Parathyroid adenoma (tissue), 2 donors: ENCODE measurements around the gene WFDC8.

Experiments used
- H2AFZ ChIP-seq: fragments of 300-600 bp; sonication (generic); one replicate; pipeline ENCODE4 v1.7.0; 2017; ENCODE audit warnings: antibody characterized with exemption, mild to moderate bottlenecking
- H3K27ac ChIP-seq: fragments of 300-600 bp; sonication (generic); one replicate; pipeline ENCODE4 v1.7.0; 2017
- H3K27me3 ChIP-seq: fragments of 300-600 bp; sonication (generic); one replicate; pipeline ENCODE4 v1.7.0; 2017; ENCODE audit warnings: low read length; ENCODE audit not compliant: control insufficient read depth, insufficient read depth
- H3K36me3 ChIP-seq: fragments of 300-600 bp; sonication (generic); one replicate; pipeline ENCODE4 v1.7.0; 2017; ENCODE audit warnings: low read length; ENCODE audit not compliant: control insufficient read depth, insufficient read depth
- H3K4me1 ChIP-seq: fragments of 300-600 bp; sonication (generic); one replicate; pipeline ENCODE4 v1.7.0; 2017; ENCODE audit warnings: control low read depth
- H3K4me2 ChIP-seq: fragments of 300-600 bp; sonication (generic); one replicate; pipeline ENCODE4 v1.7.0; 2017; ENCODE audit warnings: low read length
- H3K4me3 ChIP-seq: fragments of 300-600 bp; sonication (generic); one replicate; pipeline ENCODE4 v1.7.0; 2017; ENCODE audit warnings: low read depth, low read length
- H3K79me2 ChIP-seq: fragments of 300-600 bp; sonication (generic); one replicate; pipeline ENCODE4 v1.7.0; 2017; ENCODE audit warnings: control low read depth
- H3K9ac ChIP-seq: fragments of 300-600 bp; sonication (generic); one replicate; pipeline ENCODE4 v1.7.0; 2017; ENCODE audit warnings: mild to moderate bottlenecking
- H3K9me3 ChIP-seq: fragments of 300-600 bp; sonication (generic); one replicate; pipeline ENCODE4 v1.7.0; 2017; ENCODE audit warnings: low read length; ENCODE audit not compliant: control insufficient read depth
- CTCF ChIP-seq: fragments of 300-600 bp; sonication (generic); IDR thresholded peaks from one replicate; pipeline ENCODE4 v1.7.0; 2017; ENCODE audit warnings: antibody characterized with exemption, mild to moderate bottlenecking
- donor health status: primary hyperparathyroidism.

Gene WFDC8

GRCh38 chr20:45545754-45546453, 33.2 kb downstream of the WFDC8 start:
- H3K27me3 ChIP-seq: no peaks in the 10 kb centered on the region
- H3K9me3 ChIP-seq: no peaks in the 10 kb centered on the region
- H3K27ac ChIP-seq: no peak overlapping the region
- H3K4me3 ChIP-seq: no peak overlapping the region
- no peaks in the 10 kb centered on the region for H3K79me2 ChIP-seq
- H3K9ac ChIP-seq: no peak overlapping the region
- TF ChIP-seq CTCF: peak; percentile 14
- no peaks in the 10 kb centered on the region for H3K4me1 ChIP-seq
- no peaks in the 10 kb centered on the region for H3K36me3 ChIP-seq
- no peak overlapping the region for H3K4me2 ChIP-seq
- no peak overlapping the region for H2AFZ ChIP-seq

- Histone ChIP-seq H3K4me3 (no peak overlapping the region), H3K9me3 (no peaks in the 10 kb centered on the region), H3K79me2 (no peaks in the 10 kb centered on the region), H3K4me1 (no peaks in the 10 kb centered on the region), H2AFZ (no peak overlapping the region), H3K27me3 (no peaks in the 10 kb centered on the region), H3K9ac (no peak overlapping the region), H3K27ac (no peak overlapping the region), H3K36me3 (no peaks in the 10 kb centered on the region), H3K4me2 (no peak overlapping the region)
- no peak for TF ChIP-seq CTCF
Measured at GRCh38 chr20:45545351-45545750, 33.7 kb downstream of the WFDC8 start.

GRCh38 chr20:45539382-45539781, 39.7 kb downstream of the WFDC8 start, which contains the start of gene WFDC6:
TSS of gene WFDC6 (minus strand) at chr20:45539482. CDS start at chr20:45539407, 75 bp downstream.
- H3K79me2 ChIP-seq: no peaks in the 10 kb centered on the region
- no peak within 1 kb of the TSS for H3K9ac ChIP-seq
- H2AFZ ChIP-seq: no peak within 1 kb of the TSS
- TF ChIP-seq CTCF: no peak
- H3K27me3 ChIP-seq: no peaks in the 10 kb centered on the region
- H3K4me2 ChIP-seq: no peak within 1 kb of the TSS
- no peak within 1 kb of the TSS for H3K4me3 ChIP-seq
- no peaks in the 10 kb centered on the region for H3K36me3 ChIP-seq
- H3K9me3 ChIP-seq: no peaks in the 10 kb centered on the region
- no peaks in the 10 kb centered on the region for H3K4me1 ChIP-seq
- no peak within 1 kb of the TSS for H3K27ac ChIP-seq

- TF ChIP-seq CTCF: no peak
- Histone ChIP-seq H3K4me1 (no peaks in the 10 kb centered on the region), H3K9me3 (no peaks in the 10 kb centered on the region), H3K36me3 (no peaks in the 10 kb centered on the region), H2AFZ (no peak overlapping the region), H3K9ac (no peak overlapping the region), H3K27me3 (no peaks in the 10 kb centered on the region), H3K4me3 (no peak overlapping the region), H3K4me2 (no peak overlapping the region), H3K27ac (no peak overlapping the region), H3K79me2 (no peaks in the 10 kb centered on the region)
Measured at GRCh38 chr20:45538209-45538799, 40.8 kb downstream of the WFDC8 start.

- no peaks in the 10 kb centered on the region for H3K4me1 ChIP-seq
- no peak overlapping the region for H3K4me3 ChIP-seq
- no peaks in the 10 kb centered on the region for H3K36me3 ChIP-seq
- H3K79me2 ChIP-seq: no peaks in the 10 kb centered on the region
- no peak overlapping the region for H3K27ac ChIP-seq
- no peaks in the 10 kb centered on the region for H3K9me3 ChIP-seq
- no peak overlapping the region for H3K9ac ChIP-seq
- no peaks in the 10 kb centered on the region for H3K27me3 ChIP-seq
- no peak overlapping the region for H2AFZ ChIP-seq
- TF ChIP-seq CTCF: no peak
- no peak overlapping the region for H3K4me2 ChIP-seq
Measured at GRCh38 chr20:45527294-45527693, 51.8 kb downstream of the WFDC8 start.
